Measurements from ENCODE around the gene PPDPF.
"Not testable (repeated sequence)": the region's sequence is repeated elsewhere in the genome, so short reads cannot be mapped to it uniquely, and the experiment has no call there.

PPDPF gene

GRCh38 chr20:63566395-63567135 is 46.0 kb downstream of the PPDPF start:
- DNase-seq, result no peak

GRCh38 chr20:63567136-63567385 is 46.5 kb downstream of the PPDPF start:
- DNase-seq, result no peak

- no peak for DNase-seq
Observed at GRCh38 chr20:63567386-63568169, 47.0 kb downstream of the PPDPF start.

GRCh38 chr20:63568170-63568981 is 47.8 kb downstream of the PPDPF start:
- no peak for DNase-seq

GRCh38 chr20:63568986-63569949 is 48.7 kb downstream of the PPDPF start:
- no peak for DNase-seq

GRCh38 chr20:63570281-63571086 is 49.9 kb downstream of the PPDPF start:
- no peak for DNase-seq

- DNase-seq, result not testable (repeated sequence)
Observed at GRCh38 chr20:63571087-63571478, 50.5 kb downstream of the PPDPF start.
